Hepatocyte (in vitro differentiated cells): ENCODE measurements around the gene FAM131C.

Experiments
- EZH2 ChIP-seq: fragments of 200-600 bp; sonication (generic); IDR thresholded peaks from 2 replicates; pipeline ENCODE4 v1.6.1; 2016; ENCODE audit warnings: antibody characterized with exemption, mild to moderate bottlenecking, borderline replicate concordance
- TF ChIP-seq, protein P1 (sequence below): fragments of 200-600 bp; sonication (generic); IDR thresholded peaks from 2 replicates; pipeline ENCODE4 v1.5.1; 2016; ENCODE audit warnings: antibody characterized with exemption, mild to moderate bottlenecking; ENCODE audit not compliant: poor library complexity

DNA sequence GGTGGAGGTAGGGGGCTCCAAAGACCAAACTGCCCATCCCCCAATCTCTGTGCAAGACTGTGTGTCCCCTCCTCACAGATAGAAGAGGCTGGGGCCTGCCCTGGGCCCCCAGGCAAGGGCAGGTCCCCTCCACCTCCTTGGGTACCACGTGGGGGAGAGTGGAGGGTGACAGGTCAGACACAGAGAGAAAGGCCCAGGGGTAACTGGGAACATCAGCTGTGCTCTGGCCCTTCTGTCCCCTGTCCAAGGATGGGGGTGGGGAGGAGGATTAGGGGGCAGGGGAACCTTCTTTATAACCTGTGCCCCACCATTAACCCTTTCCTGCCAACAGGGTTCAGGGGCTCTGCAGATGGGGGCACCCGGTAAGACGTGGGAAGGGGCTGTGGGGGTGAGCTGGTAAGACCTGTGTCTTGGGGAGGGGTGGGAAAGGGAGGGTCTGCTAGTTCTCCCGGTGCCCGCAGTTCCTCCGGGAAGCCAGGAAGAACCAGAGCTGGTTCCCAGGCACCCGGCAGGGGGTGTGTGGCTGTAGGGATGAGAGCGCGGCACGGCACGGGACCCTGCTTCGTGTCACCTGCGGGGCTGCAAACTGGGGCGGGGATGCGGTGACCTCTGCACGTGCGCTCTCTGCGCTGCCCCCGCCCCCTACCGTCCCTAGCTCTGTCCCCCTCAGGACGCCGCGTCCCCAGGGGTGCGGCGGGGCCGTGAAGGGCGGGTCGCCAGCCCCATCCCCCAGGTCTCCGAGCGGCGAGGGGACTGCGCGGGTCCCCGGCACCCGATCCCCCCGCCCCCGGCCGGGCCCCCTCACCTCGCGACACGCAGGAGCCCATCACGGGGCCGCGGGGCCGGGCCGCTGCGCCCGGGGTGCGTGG, 601 bp downstream of the FAM131C start:
- TF ChIP-seq, protein P1, sequence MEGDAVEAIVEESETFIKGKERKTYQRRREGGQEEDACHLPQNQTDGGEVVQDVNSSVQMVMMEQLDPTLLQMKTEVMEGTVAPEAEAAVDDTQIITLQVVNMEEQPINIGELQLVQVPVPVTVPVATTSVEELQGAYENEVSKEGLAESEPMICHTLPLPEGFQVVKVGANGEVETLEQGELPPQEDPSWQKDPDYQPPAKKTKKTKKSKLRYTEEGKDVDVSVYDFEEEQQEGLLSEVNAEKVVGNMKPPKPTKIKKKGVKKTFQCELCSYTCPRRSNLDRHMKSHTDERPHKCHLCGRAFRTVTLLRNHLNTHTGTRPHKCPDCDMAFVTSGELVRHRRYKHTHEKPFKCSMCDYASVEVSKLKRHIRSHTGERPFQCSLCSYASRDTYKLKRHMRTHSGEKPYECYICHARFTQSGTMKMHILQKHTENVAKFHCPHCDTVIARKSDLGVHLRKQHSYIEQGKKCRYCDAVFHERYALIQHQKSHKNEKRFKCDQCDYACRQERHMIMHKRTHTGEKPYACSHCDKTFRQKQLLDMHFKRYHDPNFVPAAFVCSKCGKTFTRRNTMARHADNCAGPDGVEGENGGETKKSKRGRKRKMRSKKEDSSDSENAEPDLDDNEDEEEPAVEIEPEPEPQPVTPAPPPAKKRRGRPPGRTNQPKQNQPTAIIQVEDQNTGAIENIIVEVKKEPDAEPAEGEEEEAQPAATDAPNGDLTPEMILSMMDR: peak; percentile 21
- TF ChIP-seq EZH2: no peak
